ENCODE data around the gene EPHB2. TPM values are rescaled to one million over a fixed set of nuclear protein-coding genes. Genes with fewer than 3 reads are reported as not detected.

Gene EPHB2
- polyA plus RNA-seq, 4 donors: 12.4 to 67.9 (median 14.5) TPM

DNA sequence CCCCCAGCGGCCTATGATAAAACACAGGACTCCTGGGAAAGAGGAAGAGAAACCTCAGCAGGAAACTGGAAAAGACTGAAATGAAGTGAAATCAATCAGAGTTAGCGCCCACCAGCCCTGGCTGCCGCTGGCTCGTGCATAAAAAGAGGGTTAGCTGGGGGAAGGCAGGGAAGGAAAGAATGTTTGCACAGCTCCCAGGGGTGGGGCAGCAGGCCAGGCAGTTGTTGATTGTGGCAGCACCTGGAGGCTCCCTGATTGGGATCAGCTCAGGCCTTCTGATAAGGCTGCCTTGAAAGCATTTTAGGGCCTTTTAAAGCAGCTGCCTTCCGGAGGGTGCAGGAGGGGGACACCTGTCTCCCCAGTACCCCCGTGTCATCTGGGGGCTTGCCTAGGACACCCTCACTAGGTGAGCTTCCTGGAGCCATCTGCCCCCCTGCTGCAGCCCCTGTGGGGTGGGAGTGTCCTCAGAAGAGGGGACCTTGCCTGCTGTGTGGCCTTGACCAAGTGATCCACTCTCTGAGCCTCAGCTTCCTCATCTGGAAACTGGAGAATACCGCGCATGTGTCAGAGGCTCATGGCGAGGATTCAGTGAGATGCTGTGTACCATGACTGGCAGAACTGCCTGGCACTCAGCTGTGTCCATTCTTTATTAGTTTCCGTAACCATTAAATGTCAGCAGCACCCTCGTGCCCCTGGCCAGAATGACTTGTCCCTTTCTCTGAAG, 6.6 kb downstream of the EPHB2 start:
- DNase-seq (ENCODE audit: low read depth in 4 of 4, low spot score in 3 of 4): no peak

DNA sequence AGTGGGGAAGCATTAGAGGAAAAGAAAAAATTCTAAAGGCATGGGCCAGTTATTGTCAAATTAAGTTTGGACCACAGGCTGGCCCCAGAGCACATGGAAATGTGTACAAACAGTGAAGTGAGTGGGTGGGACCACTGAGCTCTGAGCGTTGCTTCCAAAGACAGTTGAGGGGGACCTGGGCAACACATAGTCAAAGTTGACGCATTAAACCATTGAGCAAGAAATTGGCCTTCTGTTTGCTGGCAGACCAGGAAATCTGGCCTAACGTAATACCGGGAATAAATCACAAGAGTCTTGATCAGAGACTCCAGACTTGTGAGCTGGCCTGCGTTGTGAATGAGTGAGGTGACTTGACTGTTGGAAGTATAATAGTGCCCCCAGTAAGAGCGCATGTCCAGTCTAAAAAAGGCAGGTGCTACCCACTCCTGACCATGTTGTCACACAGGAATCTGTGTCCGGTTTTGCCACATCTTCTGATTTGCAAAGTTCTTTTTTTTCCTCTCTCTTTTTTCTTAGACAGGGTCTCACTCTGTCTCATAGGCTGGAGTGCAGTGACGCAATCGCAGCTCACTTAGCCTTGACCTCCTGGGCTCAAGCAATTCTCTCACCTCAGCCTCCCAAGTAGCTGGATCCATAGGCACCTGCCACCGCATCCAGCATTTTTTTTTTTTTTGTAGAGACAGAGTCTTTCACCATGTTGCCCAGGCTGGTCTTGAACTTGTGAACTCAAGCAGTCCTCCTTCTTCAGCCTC, 10.7 kb downstream of the EPHB2 start:
- no peak for DNase-seq (ENCODE audit: low read depth in 4 of 4, low spot score in 3 of 4)

DNA sequence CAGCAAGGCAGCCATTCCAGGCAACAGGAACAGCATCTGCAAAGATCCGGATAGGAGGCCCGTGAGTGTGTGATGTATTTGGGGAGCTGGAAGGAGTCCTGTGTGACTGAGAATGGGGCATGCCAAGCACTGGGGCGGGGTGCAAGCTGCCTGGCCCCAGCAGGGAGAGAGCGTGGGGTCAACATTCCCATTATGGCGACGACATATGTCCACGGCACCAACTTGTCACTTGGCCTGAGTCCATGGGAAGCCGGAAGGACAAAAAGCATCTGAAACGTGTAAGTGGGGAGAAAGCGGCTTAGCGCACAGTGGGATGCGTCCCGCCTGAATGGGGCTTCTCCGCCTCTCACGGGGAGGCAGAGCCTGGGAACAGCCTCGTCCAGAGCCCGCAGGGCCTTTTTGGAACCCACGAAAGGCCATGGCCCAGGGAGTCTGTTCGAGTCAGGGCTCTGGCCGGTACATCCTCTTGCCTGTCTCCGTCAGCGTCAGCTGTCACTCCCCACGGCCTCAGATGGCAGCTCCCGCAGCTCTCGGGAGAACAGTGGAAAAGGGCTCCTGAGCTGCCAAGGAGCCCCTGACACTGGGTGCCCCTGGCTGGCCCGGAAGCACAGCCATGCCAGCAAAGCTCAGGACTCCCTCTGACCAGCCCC, 12.4 kb downstream of the EPHB2 start:
- DNase-seq (ENCODE audit: low read depth in 4 of 4, low spot score in 3 of 4): no peak

DNA sequence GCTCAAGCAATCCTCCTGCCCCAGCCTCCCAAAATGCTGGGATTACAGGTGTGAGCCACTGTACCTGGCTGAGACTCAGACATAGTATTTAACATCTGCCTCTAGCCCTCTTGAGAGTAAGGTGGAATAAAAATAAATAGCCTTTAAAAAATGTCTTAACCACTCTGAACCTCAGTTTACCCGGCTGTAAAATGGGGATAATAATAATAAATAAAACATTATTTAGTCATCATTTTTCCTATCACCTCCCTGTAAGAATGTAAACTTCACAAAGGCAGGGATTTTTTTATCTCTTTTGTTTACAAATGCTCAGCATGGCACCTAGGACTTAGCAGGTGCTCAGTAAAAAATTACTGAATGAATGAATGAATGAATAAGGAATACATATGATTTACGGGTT, 17.2 kb downstream of the EPHB2 start:
- DNase-seq (ENCODE audit: low read depth in 4 of 4, low spot score in 3 of 4): no peak

DNA sequence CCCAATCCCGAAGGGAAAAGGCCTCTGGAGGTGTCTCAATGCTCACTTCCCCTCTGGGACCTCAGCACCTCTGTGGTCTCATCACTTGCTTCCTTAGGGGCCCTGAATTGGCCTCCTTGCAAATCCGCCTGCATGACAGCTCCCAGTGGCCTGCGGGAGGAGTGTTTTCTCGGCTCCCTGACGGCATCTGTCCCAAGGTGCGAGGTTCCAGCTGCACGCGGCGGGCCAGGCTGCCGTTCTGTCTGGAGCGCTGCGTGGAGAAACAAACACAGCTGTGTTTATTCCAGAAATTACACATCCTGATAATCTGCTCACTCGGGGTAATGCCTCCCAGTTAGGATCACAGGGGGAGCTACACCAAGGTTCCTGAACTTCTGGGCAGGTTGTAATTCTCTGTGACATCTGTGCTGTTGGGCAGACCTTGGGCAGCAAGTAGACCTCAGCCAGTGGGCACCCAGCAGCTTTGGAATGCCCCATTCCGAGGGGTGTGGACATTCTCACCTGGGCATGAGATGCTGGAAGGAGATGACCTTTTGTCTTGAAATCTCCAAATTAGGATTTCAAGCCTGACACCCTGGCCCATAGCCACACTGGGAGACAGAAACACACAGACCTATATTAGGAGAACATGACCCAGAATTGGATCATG, 18.2 kb downstream of the EPHB2 start:
- no peak for DNase-seq (ENCODE audit: low read depth in 4 of 4, low spot score in 3 of 4)

DNA sequence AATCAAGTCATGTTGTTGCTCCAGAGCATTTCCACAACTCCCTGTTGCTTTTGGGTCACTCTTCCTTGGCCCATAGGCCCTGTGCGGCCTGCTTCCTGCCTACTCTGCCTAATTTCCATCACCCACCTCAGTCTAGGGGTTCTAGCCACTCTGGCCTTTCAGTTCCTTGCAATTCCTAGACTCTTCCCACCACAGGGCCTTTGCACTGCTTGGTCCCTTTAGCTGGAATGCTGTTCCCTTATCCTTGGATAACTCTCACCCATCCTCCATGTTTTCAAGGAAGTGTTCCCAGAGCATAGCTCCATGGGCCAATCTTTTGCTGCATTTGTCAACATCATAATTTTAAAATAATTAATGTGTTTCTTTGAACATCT, 18.7 kb downstream of the EPHB2 start:
- no peak for DNase-seq (ENCODE audit: low read depth in 4 of 4, low spot score in 3 of 4)

DNA sequence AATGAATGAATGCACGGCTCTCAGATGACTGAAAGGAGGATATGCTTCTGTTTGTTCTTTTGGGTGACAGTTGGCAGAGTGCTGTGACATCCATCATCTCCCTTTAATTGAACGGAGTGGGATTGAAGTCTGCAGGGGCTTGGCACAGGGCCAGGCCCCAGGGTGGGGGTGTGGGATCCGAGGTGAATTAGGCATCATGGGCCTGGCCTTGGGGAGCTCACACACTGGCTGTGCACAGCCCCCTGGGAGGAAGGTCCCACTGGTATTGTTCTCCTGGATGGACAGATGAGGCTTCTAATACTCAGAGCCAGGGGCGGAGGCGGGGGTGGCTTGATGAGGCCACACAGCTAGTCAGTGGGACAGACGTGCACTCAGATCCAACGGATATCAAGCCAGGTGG, 19.3 kb downstream of the EPHB2 start:
- DNase-seq (ENCODE audit: low read depth in 4 of 4, low spot score in 3 of 4): no peak

DNA sequence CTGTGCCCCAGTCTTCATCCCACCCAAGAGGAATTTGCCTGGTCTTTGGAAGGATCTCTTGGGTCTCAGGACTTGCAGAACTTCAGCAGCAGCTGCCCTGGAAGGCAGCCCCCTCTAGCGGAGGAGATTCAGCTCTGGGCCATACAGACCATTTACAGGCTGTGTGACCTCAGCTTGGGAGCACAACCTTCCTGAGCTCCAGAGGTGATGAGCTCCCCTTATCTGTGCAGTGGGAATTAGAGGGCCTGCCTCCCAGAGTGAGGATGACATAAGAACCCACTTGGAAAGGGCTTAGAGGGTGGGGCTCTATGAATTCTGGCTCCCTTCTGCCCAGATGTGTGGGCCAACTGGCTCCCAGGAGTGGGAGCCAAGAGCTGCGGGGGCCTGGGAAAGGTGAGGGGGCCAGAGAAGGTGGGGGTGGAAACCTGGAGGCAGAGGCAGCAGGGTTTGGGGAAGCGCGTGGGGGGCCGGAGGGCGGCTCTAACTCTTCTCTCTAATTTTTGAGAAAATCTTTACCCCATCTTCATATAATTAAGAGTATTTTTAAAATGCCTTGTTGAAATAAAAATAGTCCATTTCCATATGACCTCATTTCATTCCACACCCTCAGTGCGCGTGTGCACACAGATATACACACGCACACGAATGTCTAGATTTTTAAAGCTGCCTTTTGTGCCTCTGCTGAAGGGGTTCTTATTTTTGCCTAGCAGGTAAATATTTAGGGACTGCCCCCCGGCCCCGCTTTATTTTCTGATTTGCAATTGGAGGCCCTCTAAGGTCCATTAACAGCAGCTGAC, 21.5 kb downstream of the EPHB2 start:
- DNase-seq (ENCODE audit: low read depth in 4 of 4, low spot score in 3 of 4): no peak

DNA sequence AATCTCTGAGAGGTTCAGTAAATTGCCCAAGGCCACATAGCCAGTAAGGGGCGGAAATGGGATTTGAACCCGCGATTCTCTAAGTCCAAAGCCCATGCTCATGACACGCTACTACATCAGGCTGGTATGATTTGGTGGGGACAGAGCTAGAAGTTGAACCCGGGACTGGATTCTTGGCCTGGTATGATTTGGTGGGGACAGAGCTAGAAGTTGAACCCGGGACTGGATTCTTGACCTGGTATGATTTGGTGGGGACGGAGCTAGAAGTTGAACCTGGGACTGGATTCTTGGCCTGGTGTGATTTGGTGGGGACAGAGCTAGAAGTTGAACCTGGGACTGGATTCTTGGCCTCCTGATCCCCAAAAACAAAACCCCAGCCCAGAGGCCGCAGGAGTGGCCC, 23.0 kb downstream of the EPHB2 start:
- DNase-seq (ENCODE audit: low read depth in 4 of 4, low spot score in 3 of 4): no peak

DNA sequence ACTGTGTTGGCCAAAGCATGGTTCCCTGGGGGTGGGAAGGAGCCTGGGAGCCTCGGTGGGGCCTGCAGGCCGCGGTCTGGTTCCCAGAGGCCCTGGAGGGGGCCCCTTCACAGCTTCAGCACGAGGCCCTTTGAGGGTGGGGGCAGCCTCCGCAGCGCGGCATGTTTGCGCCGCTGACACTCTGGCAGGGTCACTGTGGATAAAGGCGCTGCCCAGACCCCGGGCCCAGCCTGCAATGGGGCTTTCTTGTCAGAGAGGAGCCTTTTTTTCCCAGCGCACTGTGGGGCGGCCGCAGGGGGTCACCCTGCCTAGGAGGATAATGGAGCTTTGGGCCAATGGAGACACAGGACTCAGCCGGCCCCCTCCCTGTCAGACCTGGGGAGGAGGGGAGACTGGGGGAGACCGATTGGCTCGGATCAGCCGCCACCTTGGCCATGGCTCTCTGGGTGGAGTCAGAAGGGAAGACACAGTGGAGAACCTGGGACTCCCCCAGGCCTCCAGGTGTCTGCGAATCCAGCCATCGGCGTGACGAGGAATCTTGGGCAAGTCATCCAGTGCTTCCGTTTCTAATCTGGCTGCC, 26.0 kb downstream of the EPHB2 start:
- no peak for DNase-seq (ENCODE audit: low read depth in 4 of 4, low spot score in 3 of 4)

DNA sequence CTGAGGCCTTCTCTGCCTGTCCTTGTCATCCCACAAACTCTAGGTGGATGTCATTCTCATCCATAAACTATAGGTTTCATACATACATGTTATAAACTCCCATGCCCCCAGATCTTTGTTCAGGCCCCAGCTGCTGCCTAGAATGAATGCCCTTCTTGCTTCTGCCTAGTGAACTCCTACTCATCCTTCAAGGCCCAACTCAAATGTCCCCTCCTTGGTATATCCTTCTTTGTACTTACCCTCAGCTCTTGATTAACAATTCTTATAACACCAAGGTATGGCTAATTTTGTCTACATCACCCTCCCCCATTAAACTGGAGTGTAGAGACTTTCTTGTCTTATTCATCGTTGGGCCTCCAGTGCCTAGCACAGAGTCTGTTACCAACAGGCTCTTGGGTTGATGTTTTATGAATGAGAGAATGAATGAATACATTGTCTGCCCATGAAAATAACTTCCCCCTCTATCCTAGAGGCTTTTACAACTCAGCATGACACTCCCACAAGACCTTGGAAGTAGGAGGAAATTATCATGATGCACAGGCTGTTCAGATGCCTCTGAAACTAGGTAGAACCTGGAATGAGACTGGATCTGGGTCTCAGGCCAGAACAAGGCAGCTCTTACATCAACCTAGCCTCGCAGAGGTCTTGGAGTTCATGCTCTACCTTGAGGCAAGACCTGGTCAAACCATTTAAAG, 26.9 kb downstream of the EPHB2 start:
- DNase-seq (ENCODE audit: low read depth in 4 of 4, low spot score in 3 of 4): no peak

DNA sequence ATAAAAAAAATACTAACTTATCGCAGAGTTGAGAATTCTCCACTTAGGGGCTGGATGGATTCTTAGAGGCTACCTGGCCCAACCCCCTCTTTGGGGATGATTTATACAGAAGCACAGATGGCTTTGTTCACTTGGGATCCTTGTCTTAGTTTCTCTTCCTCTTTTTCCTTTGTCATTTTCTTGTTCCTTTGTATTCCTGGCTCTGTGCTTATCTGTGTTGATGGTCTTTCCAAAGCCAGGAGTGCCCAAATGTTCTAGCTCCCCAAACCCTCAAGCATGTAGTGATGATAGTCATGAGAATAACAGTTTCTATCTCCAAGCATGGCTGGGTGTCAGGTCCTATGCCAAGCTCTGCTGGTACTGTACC, 27.4 kb downstream of the EPHB2 start:
- DNase-seq (ENCODE audit: low read depth in 4 of 4, low spot score in 3 of 4): no peak

DNA sequence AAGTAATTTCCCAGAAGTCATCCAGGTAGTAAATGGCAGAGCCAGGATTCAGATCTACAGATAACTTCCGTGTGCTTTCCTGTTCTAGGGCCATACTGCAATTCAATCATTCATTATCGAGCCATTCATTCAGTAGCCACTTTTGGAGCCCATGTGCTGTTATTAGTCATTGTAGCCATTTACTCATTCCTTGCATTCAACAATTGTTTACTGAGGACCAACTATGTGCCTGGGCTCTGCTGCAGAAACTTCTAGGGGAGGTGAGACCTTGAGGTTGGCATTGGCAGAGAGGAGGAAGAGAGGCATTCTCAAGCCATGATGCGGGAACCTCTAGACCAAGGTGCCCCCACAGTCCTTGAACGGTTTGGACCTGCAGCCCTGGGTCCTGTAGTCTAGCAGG, 27.9 kb downstream of the EPHB2 start:
- no peak for DNase-seq (ENCODE audit: low read depth in 4 of 4, low spot score in 3 of 4)

DNA sequence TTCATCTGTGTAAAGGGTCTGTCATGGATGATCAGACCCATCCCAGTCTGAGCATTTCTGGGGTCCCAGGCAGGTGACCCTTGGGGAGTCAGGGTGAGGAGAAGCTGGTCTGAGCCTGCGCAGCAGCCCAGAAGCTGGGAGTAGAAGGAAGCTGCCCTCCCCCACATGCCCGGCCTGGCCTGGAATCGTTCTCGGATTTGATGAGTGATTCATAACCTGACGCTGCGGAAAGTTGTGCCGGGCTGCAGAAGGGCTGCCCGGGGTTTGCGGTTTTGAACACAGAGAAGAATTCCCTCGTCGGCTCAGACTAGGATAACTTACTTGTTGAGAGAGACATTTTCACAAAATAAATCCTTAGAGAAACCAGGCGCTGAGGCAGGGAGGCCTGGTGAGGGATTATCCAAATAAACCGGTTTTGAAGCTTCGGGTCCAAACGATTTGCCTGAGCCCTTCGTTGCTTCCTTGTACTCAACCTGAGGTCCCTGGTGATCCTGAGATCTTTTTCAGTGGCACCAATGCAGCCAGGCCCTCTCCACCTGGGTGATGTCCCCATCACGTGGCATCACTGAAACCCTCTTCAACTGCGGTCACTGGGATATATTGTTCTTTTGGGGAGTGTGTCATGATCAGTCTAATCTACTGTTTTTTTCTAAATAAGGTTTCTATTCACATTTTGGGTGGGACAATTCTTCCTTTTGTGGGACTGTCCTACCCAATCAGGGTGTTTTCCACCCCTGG, 29.2 kb downstream of the EPHB2 start:
- peak in 3 of 4 donors; percentile 21 to 50 (median 22) for DNase-seq (ENCODE audit: low read depth in 4 of 4, low spot score in 3 of 4)

DNA sequence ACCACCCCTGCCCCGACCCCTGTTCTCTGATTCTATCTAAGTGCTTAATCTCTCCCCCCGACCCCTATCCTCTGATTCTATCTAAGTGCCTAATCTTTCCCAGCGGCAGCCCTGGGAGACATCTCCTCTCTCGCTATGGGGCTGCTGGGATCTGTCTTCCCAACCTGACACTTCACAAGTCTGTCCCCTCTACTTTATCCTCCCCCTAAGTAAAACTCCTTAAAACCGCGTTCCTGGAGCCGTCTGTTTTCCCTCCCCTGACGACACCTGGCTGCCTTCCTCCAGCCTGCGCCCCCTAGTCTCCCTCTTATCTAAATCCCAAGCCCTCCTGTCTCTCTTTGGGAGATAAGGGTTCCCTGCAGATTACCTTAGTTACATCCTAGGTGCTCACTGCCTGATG, 30.5 kb downstream of the EPHB2 start:
- DNase-seq (ENCODE audit: low read depth in 4 of 4, low spot score in 3 of 4): no peak

DNA sequence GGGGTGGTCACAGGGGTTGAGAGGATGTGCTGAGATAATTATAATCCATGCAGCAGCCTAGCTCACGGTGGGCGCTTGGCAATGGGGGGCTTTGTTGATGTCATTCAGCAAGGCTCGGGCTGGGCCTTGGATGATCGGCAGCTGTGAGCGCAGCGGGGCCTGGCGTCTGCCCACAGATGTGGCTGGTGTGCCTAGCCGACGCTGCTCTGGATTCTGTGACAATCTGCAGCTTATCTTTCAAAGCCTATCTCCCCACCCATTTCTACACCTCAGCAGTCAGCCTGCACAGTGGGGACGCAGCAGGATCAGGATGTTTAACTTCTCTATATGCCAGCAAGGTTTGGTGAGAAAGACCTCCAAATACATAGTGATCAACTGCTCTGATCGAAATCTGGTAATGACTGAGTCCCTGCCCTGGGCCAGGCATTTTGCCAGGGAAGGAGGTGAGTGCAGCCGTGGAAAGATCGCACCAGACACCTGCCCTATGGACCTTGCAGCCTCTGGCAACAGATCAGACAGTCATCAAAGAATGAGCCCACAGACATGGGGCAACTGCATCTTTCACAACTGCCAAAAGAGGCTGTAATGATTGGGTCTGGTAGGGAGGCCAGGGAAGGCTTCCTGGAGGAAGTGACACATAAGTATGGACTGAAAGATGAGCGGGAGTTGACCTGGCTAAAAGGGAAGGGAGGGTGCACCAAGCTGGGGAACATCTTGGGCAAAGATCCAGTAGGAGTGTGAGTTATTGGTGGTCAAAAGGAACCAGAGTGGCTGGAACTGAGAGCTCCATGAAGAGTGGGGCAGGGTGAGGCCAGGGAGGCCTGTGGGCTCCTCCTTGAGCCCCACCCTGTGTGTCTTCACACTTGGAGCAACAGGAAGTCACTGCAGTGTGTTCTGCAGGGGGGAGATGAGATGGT, 35.3 kb downstream of the EPHB2 start:
- no peak for DNase-seq (ENCODE audit: low read depth in 4 of 4, low spot score in 3 of 4)

DNA sequence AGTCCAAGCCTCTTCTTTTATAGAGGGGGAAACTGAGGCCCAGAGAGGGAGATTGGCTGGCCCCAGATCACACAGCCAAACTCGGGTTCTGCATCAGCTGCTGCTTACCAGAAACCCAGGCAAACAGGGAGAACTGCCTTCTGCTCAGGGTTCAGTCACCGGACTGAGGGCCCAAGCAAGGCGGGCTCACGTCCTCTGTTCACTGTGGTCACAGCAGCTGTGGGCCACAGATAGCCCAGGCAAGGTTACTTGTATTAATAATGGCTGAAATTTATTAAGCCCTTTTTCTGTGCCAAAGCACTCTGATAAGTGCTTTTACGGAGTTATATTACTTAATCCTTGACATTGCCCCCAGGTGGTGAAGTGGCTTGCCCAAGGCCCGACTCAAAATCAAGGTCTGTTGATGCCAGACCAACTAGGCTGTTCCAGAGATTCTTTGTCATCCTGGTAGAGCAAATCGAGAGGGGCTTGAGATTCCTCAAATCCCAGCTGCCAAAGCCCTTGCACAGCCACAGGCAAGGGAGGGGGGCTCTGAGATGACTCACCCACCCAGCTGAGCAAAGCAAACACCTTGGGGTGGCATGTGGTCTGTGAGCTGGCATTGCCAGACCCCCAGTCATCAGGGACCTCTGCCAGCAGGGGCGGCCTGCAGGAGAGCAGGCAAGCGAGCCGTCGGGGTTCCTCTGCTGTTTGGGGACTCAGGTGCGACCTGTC, 36.5 kb downstream of the EPHB2 start:
- DNase-seq (ENCODE audit: low read depth in 4 of 4, low spot score in 3 of 4): no peak
